ENCODE results near the gene ANKS6.

ANKS6 gene

DNA sequence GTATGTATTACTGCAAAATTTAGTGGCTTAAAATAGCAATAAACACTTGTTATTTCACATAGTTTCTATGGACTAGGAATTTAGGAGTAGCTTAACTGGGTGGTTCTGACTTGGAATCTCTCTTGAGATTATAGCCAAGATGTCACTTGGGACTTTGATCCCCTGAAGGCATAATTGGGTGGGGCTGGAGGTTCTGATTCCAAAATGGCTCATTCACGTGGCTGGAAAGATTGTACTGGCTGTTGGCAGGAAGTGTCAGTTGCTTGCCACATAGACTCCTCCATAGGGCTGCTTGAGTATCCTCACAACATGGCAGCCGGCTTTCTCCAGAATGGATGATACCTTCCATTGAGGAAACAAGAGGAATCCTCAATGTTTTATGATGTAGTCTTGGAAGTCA is 22.4 kb upstream of the ANKS6 start:
- DNase-seq = no peak
- intact Hi-C loops (cut with DNase I) = no loop called here

DNA sequence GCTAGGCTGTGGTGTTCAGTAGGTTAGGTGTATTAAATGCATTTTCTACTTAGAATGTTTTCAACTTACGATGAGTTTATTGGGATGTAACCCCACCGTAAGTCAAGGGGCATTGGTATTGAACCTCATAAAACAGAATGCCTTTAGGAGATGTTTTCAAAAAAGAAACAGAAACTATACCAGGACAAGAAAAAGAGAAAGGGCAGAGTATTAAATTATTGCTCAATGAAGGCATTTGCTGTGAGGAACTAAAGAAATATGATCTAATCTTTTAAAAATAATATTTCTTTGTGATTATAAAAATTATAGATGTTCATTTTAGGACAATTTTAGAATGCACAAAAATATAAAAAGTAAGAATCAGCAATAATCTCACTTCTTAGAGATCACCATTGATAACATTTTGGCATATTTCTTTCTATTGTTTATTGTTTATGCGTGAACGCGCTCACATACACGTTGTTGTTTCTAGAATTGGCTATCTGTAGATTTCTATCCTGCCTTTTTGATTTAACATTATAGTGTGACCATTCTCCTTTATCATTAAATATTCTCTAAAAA is 19.1 kb upstream of the ANKS6 start:
- intact Hi-C loops (cut with DNase I) = no loop called here
- DNase-seq = no peak

DNA sequence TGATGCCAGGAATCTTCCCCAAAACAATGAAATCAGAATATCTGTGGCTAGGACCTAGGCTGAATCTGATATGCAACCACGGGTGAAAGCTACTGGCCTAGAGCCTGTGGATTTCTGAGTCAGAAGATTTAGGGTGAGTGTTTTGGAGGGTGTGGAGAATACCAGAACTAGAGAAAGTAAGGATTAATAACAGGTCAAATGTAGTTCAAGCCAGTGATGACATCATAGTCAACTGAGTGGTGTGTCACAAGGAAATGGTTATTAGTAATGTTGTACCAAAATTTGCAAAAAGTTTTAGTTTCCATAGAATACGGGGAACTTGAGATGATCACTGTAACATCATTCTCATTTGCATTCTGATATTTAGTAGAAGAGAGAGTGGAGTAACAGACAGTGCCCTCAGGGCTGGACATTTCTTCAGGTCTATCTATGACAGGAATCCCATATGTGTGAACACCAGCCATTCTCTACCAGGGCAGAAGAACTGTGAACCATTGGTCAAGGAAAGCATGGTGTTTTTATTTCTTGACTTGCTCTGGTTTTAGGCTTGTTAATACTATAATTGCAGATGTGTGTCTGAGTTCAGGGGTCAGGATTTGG is 14.8 kb upstream of the ANKS6 start:
- DNase-seq = no peak
- intact Hi-C loops (cut with DNase I) = no loop called here

GRCh38 chr9:98810102-98810842 is 13.9 kb upstream of the ANKS6 start:
- intact Hi-C loops (cut with DNase I) = no loop called here
- DNase-seq = no peak

DNA sequence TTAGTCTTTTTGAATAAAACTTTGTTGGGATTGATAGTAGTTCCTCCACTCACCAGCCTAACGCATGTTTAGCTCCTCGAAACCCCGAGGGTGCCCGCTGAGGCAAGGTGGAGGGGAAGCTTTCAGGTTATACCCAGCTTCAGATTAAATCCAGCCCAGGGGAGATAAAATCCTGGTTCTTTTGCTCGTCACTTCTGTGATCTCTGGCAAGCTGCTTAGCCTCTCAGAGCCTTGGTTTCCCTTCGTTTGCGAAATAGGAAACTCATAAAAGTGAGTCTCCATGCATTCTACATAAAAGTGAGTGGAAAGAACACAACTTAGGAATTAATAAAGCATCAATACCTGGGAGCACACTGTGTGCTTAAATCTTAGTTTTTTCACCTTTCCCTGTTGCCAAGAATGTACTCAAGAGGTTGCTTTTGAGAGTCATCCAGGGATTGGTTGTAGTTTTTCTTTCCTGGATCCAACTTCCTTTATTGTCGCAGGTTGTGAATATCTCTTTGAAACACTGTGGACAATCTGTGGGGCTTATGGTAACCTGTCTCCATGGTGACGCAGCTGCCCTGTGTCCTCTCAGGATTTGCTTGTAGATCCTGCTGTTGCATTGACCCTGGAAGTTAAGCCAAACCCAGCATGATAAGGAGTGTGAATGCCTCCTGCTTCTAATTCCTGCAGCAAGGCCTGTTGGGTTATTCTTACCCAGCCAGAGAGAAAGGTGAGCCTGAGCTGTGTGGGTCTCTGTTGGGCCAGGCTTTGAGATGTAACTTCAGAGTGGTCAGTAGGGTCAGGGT is 13.2 kb upstream of the ANKS6 start:
- intact Hi-C loops (cut with DNase I) = loop anchor here (5.0 kb wide), 1 partner anchor 193 kb away; no protein-coding TSS in a partner anchor
- DNase-seq = no peak

DNA sequence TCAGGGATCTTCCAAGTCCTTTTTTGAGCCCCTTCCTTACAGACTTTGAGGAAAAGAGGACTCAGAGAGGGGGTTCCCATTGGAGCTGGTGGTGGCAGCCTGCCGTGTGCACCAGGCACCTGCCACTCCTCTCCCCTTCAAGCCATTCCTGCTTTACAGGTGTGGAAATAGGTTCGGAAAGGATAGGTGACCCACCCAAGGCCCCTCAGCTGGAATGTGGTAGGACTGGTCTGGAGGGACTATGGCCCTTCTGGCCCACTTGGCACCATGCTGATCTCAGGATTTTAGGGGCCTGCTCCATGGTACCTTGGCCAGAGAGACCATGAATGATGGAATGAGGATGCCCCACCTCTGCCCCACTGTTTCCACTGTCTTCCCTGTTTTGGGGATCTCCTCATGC is 12.5 kb upstream of the ANKS6 start:
- intact Hi-C loops (cut with DNase I) = loop anchor here (5.0 kb wide), 1 partner anchor 193 kb away; no protein-coding TSS in a partner anchor
- no peak for DNase-seq

DNA sequence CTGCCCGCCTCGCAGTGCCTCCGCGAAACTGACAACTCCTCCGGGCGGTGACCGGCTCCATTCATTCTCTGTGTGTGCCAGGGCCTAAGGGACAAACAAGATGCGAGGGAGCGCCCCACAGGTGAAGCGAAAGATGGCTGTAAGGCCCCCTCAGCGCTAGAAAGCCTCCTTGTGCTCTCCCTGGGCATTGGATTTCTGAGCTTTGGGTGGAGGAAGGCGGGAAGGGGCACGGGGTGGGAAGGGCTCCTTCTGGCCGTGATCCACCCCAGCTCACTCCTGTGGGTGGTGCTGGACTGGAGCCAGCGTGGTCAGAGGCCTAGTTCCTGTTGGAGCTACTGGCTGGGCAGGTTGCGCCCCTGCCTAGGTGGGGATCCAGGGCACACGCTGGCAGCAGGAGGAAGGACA is 12.1 kb upstream of the ANKS6 start:
- intact Hi-C loops (cut with DNase I) = loop anchor here (5.0 kb wide), 1 partner anchor 194 kb away; no protein-coding TSS in a partner anchor
- DNase-seq = no peak

- DNase-seq = peak in 3 of 10 donors; percentile 29 to 91 (median 31)
- intact Hi-C loops (cut with DNase I) = loop anchor here (5.0 kb wide), 1 partner anchor 194 kb away; no protein-coding TSS in a partner anchor
Measured at GRCh38 chr9:98807814-98808195, 11.4 kb upstream of the ANKS6 start.

GRCh38 chr9:98807070-98807813 is 10.9 kb upstream of the ANKS6 start, which contains the start of gene GALNT12:
TSS of gene GALNT12 (plus strand) at chr9:98807670. CDS start at chr9:98807699, 29 bp downstream.
- intact Hi-C loops (cut with DNase I) = loop anchor here (5.0 kb wide), 1 partner anchor 195 kb away; no protein-coding TSS in a partner anchor

GRCh38 chr9:98806394-98807035 is 10.2 kb upstream of the ANKS6 start:
- intact Hi-C loops (cut with DNase I) = loop anchor here (5.0 kb wide), 1 partner anchor 196 kb away; no protein-coding TSS in a partner anchor
- peak in 1 of 10 donors; percentile 68 for DNase-seq

More at GRCh38 chr9:98807070-98807813, 10.9 kb upstream of the ANKS6 start, which contains the start of gene GALNT12:
- peak in 9 of 10 donors; percentile 35 to 95 (median 61) for DNase-seq

DNA sequence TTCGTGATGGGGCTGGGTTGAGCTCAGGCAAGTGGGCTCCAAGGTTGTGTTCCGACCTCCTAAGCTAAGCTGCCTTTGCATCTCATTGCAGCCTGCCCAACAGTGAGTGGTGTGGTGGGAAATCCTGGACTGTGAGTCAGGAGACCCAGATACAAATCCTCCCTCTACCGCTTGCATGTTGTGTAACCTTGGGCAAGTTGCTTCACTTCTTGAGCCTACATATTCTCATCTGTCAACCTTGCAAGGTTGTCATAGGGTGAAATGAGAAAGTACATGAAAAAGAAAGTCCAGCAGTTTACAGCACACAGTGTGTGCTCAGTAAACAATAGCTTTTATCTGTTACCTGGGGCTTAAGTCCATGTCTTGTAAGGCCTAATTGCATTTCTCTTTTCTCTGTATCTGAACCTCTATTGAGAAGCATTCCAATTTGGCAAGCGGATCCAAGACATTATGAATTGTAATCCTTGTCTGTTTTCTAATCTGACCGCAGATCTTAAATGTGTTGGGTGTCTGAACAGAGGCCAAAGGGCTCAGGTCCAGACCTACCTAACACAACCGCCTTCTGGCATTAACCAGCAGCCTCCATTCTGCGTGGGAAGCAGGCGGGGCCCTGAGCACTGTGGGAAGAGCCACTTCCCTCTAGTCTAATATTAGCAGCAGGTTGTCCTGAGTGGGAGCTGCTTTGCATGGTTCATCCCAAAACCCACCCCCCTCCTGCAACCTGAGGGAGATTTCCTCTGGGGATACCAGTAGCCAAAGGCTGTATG is 9.3 kb upstream of the ANKS6 start:
- intact Hi-C loops (cut with DNase I) = loop anchor here (5.0 kb wide), 1 partner anchor 197 kb away; no protein-coding TSS in a partner anchor
- peak in 1 of 10 donors; percentile 52 for DNase-seq

DNA sequence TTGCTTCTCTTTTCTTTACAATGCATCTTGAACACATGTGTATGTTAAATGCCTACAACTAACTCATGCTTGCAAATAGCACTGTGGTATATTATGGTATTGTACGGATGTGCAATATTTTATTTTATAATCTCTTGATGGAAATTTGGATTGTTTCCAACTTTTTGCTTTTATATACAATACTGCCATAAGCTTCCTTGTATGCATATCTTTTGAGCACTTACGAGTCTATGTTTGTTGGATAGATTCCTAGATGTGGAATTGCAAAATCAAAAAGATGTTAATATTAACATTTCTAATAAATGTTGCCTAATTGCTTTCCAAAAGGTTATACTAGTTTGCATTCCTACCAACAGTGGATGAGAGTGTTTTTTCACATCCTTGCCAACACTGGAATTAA is 7.7 kb upstream of the ANKS6 start:
- intact Hi-C loops (cut with DNase I) = no loop called here
- DNase-seq = no peak

DNA sequence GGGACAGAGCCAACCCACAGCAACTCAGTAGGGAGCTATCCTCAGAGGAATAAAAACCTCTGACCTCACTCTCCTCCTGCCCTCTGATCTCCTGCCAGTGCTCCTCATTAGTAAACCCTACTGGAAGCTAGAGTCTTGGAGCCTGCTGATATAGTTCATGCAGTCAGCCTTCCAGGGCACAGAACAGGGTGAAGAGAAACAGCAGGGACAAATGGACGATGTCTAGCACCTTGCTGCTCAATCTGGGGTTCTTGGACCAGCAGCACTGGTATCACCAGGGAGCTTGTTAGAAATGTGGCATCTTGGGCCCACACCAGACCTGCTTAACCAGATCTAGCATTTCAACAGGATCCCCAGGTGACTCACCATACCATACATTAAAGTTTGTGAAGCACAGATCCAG is 5.6 kb upstream of the ANKS6 start:
- peak in 1 of 10 donors; percentile 31 for DNase-seq

GRCh38 chr9:98801561-98801960 is 5.2 kb upstream of the ANKS6 start:
- no peak for DNase-seq
- intact Hi-C loops (cut with DNase I) = no loop called here

More for the DNA sequence above, 5.6 kb upstream of the ANKS6 start:
- intact Hi-C loops (cut with DNase I) = no loop called here

DNA sequence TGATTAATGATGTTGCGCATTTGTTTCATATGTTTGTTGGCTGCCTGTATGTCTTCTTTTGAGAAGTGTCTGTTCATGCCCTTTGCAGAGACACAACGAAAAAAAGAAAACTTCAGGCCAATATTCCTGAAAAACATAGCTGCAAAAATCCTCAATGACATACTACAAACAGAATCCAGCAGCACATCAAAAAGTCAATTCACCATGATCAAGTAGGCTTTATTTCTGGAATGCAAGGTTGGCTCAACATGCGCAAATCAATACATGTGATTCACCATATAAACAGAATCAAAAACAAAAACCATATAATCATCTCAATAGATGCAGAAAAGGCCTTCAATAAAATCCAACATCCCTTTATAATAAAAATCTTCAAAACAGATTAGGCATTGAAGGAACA is 1.9 kb upstream of the ANKS6 start:
- no peak for DNase-seq
- intact Hi-C loops (cut with DNase I) = no loop called here

DNA sequence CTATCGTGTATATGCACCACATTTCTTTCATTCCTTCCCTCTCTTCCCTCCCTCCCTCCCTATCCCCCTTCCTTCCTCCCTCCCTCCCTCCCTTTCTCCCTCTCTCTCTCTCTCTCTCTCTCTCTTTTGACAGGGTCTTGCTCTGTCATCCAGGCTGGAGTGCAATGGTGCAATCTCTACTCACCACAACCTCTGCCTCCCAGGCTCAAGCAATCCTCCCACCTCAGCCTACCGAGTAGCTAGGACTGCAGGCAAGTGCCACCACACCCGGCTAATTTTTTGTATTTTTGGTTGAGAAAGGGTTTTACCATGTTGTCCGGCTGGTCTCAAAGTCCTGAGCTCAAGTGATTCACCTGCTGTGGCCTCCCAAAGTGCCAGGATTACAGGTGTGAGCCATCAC is 1.1 kb upstream of the ANKS6 start:
- DNase-seq = peak in 1 of 10 donors; percentile 18
- intact Hi-C loops (cut with DNase I) = no loop called here

- DNase-seq = peak in 4 of 10 donors; percentile 19 to 89 (median 56)
Measured at GRCh38 chr9:98795970-98796363, 388 bp downstream of the ANKS6 start.

GRCh38 chr9:98795295-98795955 is 930 bp downstream of the ANKS6 start:
- intact Hi-C loops (cut with DNase I) = no loop called here
- peak in 1 of 10 donors; percentile 52 for DNase-seq

More at GRCh38 chr9:98795970-98796363, 388 bp downstream of the ANKS6 start:
- intact Hi-C loops (cut with DNase I) = no loop called here
